GM12878 (cell line): ENCODE measurements around the gene FOSB. TPM values are rescaled to one million over a fixed set of nuclear protein-coding genes. Genes with fewer than 3 reads are reported as not detected.
A peak's percentile ranks its signal among the peaks of the same experiment; 100 is the strongest.

Source experiments
- ASH2L ChIP-seq: fragments of 300-600, 200-600 bp; sonication (generic); IDR thresholded peaks from 2 replicates; pipeline ENCODE4 v1.6.1; 2017; ENCODE audit warnings: low read depth, mild to moderate bottlenecking, borderline replicate concordance
- ATF7 ChIP-seq: fragments of 450-650 bp; IDR thresholded peaks from 2 replicates; pipeline ENCODE4 v1.6.1; 2016; ENCODE audit warnings: low read depth, mild to moderate bottlenecking
- CREM ChIP-seq: IDR thresholded peaks from 2 replicates; pipeline ENCODE4 v1.6.1; 2014; ENCODE audit warnings: antibody characterized with exemption, low read depth
- E2F4 ChIP-seq: IDR thresholded peaks from 2 replicates; pipeline ENCODE4 v1.6.1; 2012; ENCODE audit warnings: low read depth, low read length, improper control_type of control experiment
- E2F8 ChIP-seq: fragments of 450-650 bp; IDR thresholded peaks from 2 replicates; pipeline ENCODE4 v1.6.1; 2018; ENCODE audit warnings: mild to moderate bottlenecking, low read depth, moderate library complexity; ENCODE audit not compliant: partially characterized antibody
- ESRRA ChIP-seq: IDR thresholded peaks from 2 replicates; pipeline ENCODE4 v1.6.1; 2012; ENCODE audit warnings: mild to moderate bottlenecking, low read length, improper control_type of control experiment
- FOXK2 ChIP-seq: fragments of 450-650 bp; IDR thresholded peaks from 2 replicates; pipeline ENCODE4 v1.6.1; 2017; ENCODE audit warnings: mild to moderate bottlenecking, moderate library complexity
- MXI1 ChIP-seq: fragments of 150-350 bp; IDR thresholded peaks from 2 replicates; pipeline ENCODE4 v1.6.1; 2011; ENCODE audit warnings: low read depth, mild to moderate bottlenecking, inconsistent platforms, low read length, improper control_type of control experiment
- POLR2AphosphoS5 ChIP-seq: IDR thresholded peaks from 2 replicates; pipeline ENCODE4 v1.6.1; 2011; ENCODE audit warnings: mild to moderate bottlenecking, low read length, inconsistent platforms
- REST ChIP-seq: IDR thresholded peaks from 2 replicates; pipeline ENCODE4 v1.6.1; 2012; ENCODE audit warnings: mild to moderate bottlenecking, low read depth, low read length
- USF1 ChIP-seq: IDR thresholded peaks from 2 replicates; pipeline ENCODE4 v1.6.1; 2011; ENCODE audit warnings: borderline replicate concordance, low read depth, mild to moderate bottlenecking, moderate library complexity, mixed read lengths, low read length; ENCODE audit not compliant: insufficient read depth; ENCODE audit errors: extremely low read length
- ZNF592 ChIP-seq: fragments of 450-650 bp; IDR thresholded peaks from 2 replicates; pipeline ENCODE4 v1.6.1; 2017; ENCODE audit warnings: mild to moderate bottlenecking, moderate library complexity
- polyA plus RNA-seq, 11 experiments: library from polyadenylated mRNA; depleted of rRNA in 4 of 11; unstranded in 6 of 11; stranded (reverse) in 5 of 11; fragments of >200 nt; fragmentation: Nextera tagmentation in 4 of 11; fragmentation: Illumina TruSeq in 1 of 11; extraction: Ambion mirVana in 4 of 11; extraction: Trizol in 1 of 11; gene quantifications; 1 replicate in 1 of 11; 2 replicates in 10 of 11; pipeline versions ENCODE4 v1.2.1 to v1.2.3, GENCODE V29; 2011 to 2016; ENCODE audit warnings: inconsistent platforms in 2 of 11, missing spikeins in 2 of 11, low read depth in 1 of 11
- total RNA-seq, 4 experiments: library from RNA; depleted of rRNA in 3 of 4; stranded (reverse); fragments of >200 nt in 3 of 4; fragmentation: Illumina TruSeq in 1 of 4; extraction: Trizol in 1 of 4; gene quantifications; 2 replicates each; pipeline versions ENCODE4 v1.2.1 to v1.2.3, GENCODE V29; 2013 to 2021

FOSB gene
- total and polyA plus RNA-seq, 10 of the 15 experiments (the other 5 are each of a cell fraction or from before 2014, with no cell fraction given), result 0.06 to 0.56 (median 0.26) TPM

GRCh38 chr19:45506989-45507871 is 39.4 kb downstream of the FOSB start, which contains the start of gene VASP (continued):
- TF ChIP-seq ZNF592, result no peak
- TF ChIP-seq MXI1, result no peak; the same call in 1 of the 2 replicates
- TF ChIP-seq CREM, result peak; percentile 34
- peak; percentile 99 for TF ChIP-seq POLR2AphosphoS5
- TF ChIP-seq REST, result no peak
- TF ChIP-seq E2F8, result peak; percentile 39
- no peak for TF ChIP-seq ESRRA
- TF ChIP-seq E2F4, result peak; percentile 20; the same call in 1 of the 2 replicates
- no peak for TF ChIP-seq ASH2L
- peak; percentile 43 for TF ChIP-seq ATF7
- TF ChIP-seq FOXK2, result no peak
- no peak for TF ChIP-seq USF1
